SH-SY5Y (cell line): ENCODE measurements around the gene ULBP2.

Source experiments
- GATA2 ChIP-seq: IDR thresholded peaks from 2 replicates; pipeline ENCODE4 v1.6.1; 2011; ENCODE audit warnings: mild to moderate bottlenecking, low read depth, low read length
- GATA3 ChIP-seq: IDR thresholded peaks from 2 replicates; pipeline ENCODE4 v1.6.1; 2011; ENCODE audit warnings: low read depth, mild to moderate bottlenecking, low read length, moderate library complexity

GRCh38 chr6:149969635-149970034 lies 27.8 kb downstream of the ULBP2 start:
- TF ChIP-seq GATA2 (no peak), GATA3 (no peak)
